ENCODE results near the gene FHL3. TPM values are rescaled to one million over a fixed set of nuclear protein-coding genes. Genes with fewer than 3 reads are reported as not detected.

FHL3 gene
- total and polyA plus RNA-seq, 2 donors (not counting 1 experiment from before 2014, with no cell fraction given), result 0.15 to 2.2 TPM

DNA sequence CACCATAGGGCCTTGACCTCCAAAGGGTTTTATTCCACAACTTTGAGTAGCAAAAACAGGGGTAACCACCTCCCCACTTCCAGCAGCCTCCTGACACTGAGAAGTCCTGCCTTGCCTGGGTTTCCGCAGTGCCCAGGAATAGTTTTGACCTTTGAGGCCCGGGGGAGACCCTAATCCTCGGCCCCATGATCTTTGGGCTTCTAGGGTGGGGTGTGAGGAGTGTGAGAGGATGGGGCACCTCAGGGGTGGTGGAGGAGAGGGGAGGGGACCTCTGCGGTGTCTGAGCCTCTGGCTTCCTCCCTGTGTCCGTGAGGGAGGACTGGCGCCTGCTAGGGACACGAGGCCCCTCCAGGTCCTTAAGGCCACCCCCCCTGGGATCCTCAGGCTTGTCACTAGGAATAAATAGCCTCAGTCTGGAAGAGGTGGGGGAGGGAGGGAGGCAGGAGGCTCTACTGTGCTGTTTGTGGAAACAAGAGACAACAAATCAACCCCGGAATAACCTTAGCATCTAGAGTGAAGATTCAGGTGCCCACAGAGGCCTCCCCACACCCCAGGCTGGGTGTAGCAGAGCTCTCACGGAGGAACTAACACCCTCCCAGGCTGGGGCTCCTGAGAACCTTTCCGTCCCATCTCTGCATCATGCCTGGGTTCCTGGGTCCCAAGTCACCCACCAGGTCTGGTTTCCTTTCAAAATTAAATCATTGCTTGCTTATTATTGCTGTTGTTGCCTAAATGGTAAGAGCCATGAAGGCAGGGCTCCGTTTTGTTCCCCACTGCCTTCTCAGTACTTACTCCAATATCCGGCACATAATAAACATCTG lies 904 bp upstream of the FHL3 start:
- no peak overlapping the region for H3K9ac ChIP-seq (ENCODE audit: low read length)
- no peaks in the 10 kb centered on the region for H3K79me2 ChIP-seq (ENCODE audit: control insufficient read depth, insufficient read depth, low read length)
- WGBS (ENCODE audit: insufficient coverage), result 63% methylated on average over 5 of the region's 12 CpGs
- Mint-ChIP-seq H3K9me3 (ENCODE audit: insufficient read depth) (no peaks in the 10 kb centered on the region), H3K27ac (no peak overlapping the region), H3K4me3 (peak overlapping the region; percentile 72), H3K4me1 (peaks cover 7% of the 10 kb centered on the region), H3K27me3 (peaks cover 11% of the 10 kb centered on the region)
- peak overlapping the region in 1 of 5 experiments; percentile 45 for H3K4me3 ChIP-seq (ENCODE audit: control extremely low read depth in 1 of 5, extremely low read depth in 1 of 5, insufficient read depth in 1 of 5, low read depth in 2 of 5, low read length in 4 of 5)
- H3K36me3 ChIP-seq (replicated peaks in 1 of 2; ENCODE audit: control extremely low read depth in 1 of 2, control insufficient read depth in 1 of 2, extremely low read depth in 1 of 2, insufficient read depth in 2 of 2, low read length in 1 of 2), result no peaks in the 10 kb centered on the region
- H3K27me3 ChIP-seq (replicated peaks in 1 of 4; ENCODE audit: control extremely low read depth in 1 of 4, control insufficient read depth in 3 of 4, insufficient read depth in 4 of 4, low read length in 3 of 4), result peaks cover 0 to 13% (median 6%) of the 10 kb centered on the region in 4 experiments
- H4K20me1 ChIP-seq (ENCODE audit: control insufficient read depth, insufficient read depth, low read length, poor library complexity, severe bottlenecking), result no peaks in the 10 kb centered on the region
- ATAC-seq (ENCODE audit: low read depth) (no peak), DNase-seq (no peak)
- intact Hi-C loops (cut with micrococcal nuclease), result no loop called here
- peak overlapping the region; percentile 66 for H2AFZ ChIP-seq (ENCODE audit: insufficient read depth, low read depth, low read length, poor library complexity, severe bottlenecking)
- CTCF ChIA-PET, result no interaction called here
- H3K4me1 ChIP-seq (ENCODE audit: control insufficient read depth in 2 of 2, insufficient read depth in 2 of 2, low read length in 2 of 2), result peaks cover 11 to 15% of the 10 kb centered on the region in 2 donors
- POLR2A ChIA-PET, result interaction anchor here (0.6 kb wide), 1 partner anchor 18 kb away, joined by 3 read pairs; no protein-coding TSS in a partner anchor
- TF ChIP-seq EZH2 (IDR thresholded peaks at IDR 0.05; ENCODE audit: borderline replicate concordance, insufficient read depth, low read depth, low read length, poor library complexity, severe bottlenecking) (no peak), CTCF (IDR thresholded peaks at IDR 0.05) (no peak)
- H3K4me2 ChIP-seq (replicated peaks; ENCODE audit: low read depth, low read length, poor library complexity, severe bottlenecking), result peak overlapping the region; percentile 87
- H3K9me3 ChIP-seq (ENCODE audit: control extremely low read depth in 1 of 3, control insufficient read depth in 2 of 3, insufficient read depth in 1 of 3, low read length in 2 of 3), result no peaks in the 10 kb centered on the region
- no peak overlapping the region for H3K27ac ChIP-seq (ENCODE audit: low read length in 2 of 2)
